CD4-positive, alpha-beta T cell treated with Interleukin-2 at 100 ng/mL for 4 hours (primary cell): ENCODE measurements around the gene GYS1.
A peak's percentile ranks its signal among the peaks of the same experiment; 100 is the strongest.

Experiments used
- DNase-seq: peaks from one replicate; pipeline ENCODE4 v3.0.0-alpha.2; 2020; ENCODE audit warnings: low spot score

The GYS1 gene

GRCh38 chr19:48963371-48964204, 29.5 kb downstream of the GYS1 start:
- peak; percentile 60 for DNase-seq

GRCh38 chr19:48962849-48963165, 30.3 kb downstream of the GYS1 start:
- DNase-seq, result no peak

GRCh38 chr19:48962029-48962848, 30.9 kb downstream of the GYS1 start:
- peak; percentile 44 for DNase-seq

GRCh38 chr19:48961673-48962028, 31.5 kb downstream of the GYS1 start:
- DNase-seq, result no peak

- no peak for DNase-seq
Measured at GRCh38 chr19:48961051-48961649, 32.0 kb downstream of the GYS1 start.

- DNase-seq, result no peak
Measured at GRCh38 chr19:48959341-48960239, 33.5 kb downstream of the GYS1 start.

- DNase-seq, result no peak
Measured at GRCh38 chr19:48958006-48958405, 35.1 kb downstream of the GYS1 start.

GRCh38 chr19:48955308-48955958, 37.7 kb downstream of the GYS1 start:
- no peak for DNase-seq

GRCh38 chr19:48954595-48955307, 38.4 kb downstream of the GYS1 start, which contains the start of gene BAX:
TSS of gene BAX (plus strand) at chr19:48954875. CDS start at chr19:48954929, 54 bp downstream.
- DNase-seq, result peak; percentile 88

- DNase-seq, result no peak
Measured at GRCh38 chr19:48953990-48954594, 39.0 kb downstream of the GYS1 start.

GRCh38 chr19:48953141-48953540, 40.0 kb downstream of the GYS1 start:
- DNase-seq, result no peak

GRCh38 chr19:48950830-48951519, 42.1 kb downstream of the GYS1 start:
- DNase-seq, result no peak

- no peak for DNase-seq
Measured at GRCh38 chr19:48950159-48950558, 43.0 kb downstream of the GYS1 start.

GRCh38 chr19:48947258-48947542, 45.9 kb downstream of the GYS1 start:
- DNase-seq, result no peak

GRCh38 chr19:48946463-48947257, 46.4 kb downstream of the GYS1 start:
- no peak for DNase-seq

GRCh38 chr19:48945817-48946216, 47.3 kb downstream of the GYS1 start:
- no peak for DNase-seq

GRCh38 chr19:48945415-48945814, 47.7 kb downstream of the GYS1 start:
- no peak for DNase-seq

- no peak for DNase-seq
Measured at GRCh38 chr19:48943081-48943480, 50.0 kb downstream of the GYS1 start.

GRCh38 chr19:48940902-48941301, 52.2 kb downstream of the GYS1 start:
- DNase-seq, result no peak
